Pancreas (tissue), 10 donors: ENCODE data around the gene RABGGTA. TPM values are rescaled to one million over a fixed set of nuclear protein-coding genes. Genes with fewer than 3 reads are reported as not detected.

Source experiments
- ATAC-seq, 4 donors: fragments of 200-7000 bp; cut with Tn5 transposase; one replicate each; pipeline versions ENCODE4 v1.8.0 to v1.9.1; 2020; ENCODE audit warnings: mild to moderate bottlenecking in 4 of 4, moderate library complexity in 4 of 4
- DNase-seq, 6 donors: peaks; one replicate each; pipeline ENCODE4 v3.0.0-alpha.2; 2020
- FAIRE-seq: peaks from 2 replicates; lab custom pipeline; 2012; peaks lifted over from hg19 to GRCh38; lab: Jason Lieb, UNC
- H3K27ac ChIP-seq, 4 donors: fragments of 200-600 bp; sonication (generic); 1 replicate in 3 of 4; 2 replicates in 1 of 4; pipeline versions ENCODE4 v1.5.0 to v1.8.0; 2020
- H3K27me3 ChIP-seq, 4 donors: fragments of 200-600 bp; one replicate each; pipeline ENCODE4 v1.8.0; 2021
- H3K36me3 ChIP-seq, 3 donors: fragments of 200-600 bp; sonication (generic) in 1 of 3; one replicate each; pipeline versions ENCODE4 v1.5.0 to v1.8.0; 2020 to 2021
- H3K4me1 ChIP-seq, 3 donors: fragments of 200-600 bp; one replicate each; pipeline ENCODE4 v1.8.0; 2021
- H3K4me3 ChIP-seq, 4 donors: fragments of 200-600 bp; sonication (generic) in 2 of 4; one replicate each; pipeline versions ENCODE4 v1.5.0 to v1.8.0; 2020 to 2021
- H3K9me3 ChIP-seq, 4 donors: fragments of 200-600 bp; one replicate each; pipeline ENCODE4 v1.8.0; 2021
- CTCF ChIP-seq, 4 donors: fragments of 200-600 bp; sonication (generic) in 3 of 4; IDR thresholded peaks; one replicate each; pipeline versions ENCODE4 v1.5.0 to v1.8.0; 2021; ENCODE audit warnings: antibody characterized with exemption in 4 of 4
- WGBS, 2 donors: extraction: QIAGEN DNeasy Blood & Tissue Kit; methylation state at CpG; one replicate each; pipeline ENCODE4 v1.1.7; 2013; 5-methylcytosine and 5-hydroxymethylcytosine counted together
- intact Hi-C, 3 donors: fragments of 100-400 bp; cut with DNase I; formaldehyde crosslinking; loops; one replicate each; pipeline versions ENCODE4 v1.11.1 to v1.14.2; 2022
- polyA plus RNA-seq, 2 donors: library from polyadenylated mRNA; stranded (reverse); fragments of 200-250 nt; gene quantifications; one replicate each; pipeline ENCODE4 v1.2.3, GENCODE V29; 2013
- total RNA-seq, 6 donors: library from RNA; stranded (reverse); fragmentation: NEBNext Ultra II Directional in 4 of 6; extraction: Animal tissue kit (Norgen Biotek cat#: 25700) in 4 of 6; gene quantifications; one replicate each; pipeline versions ENCODE4 v1.2.1 to v1.2.4, GENCODE V29; 2021 to 2023
- donor health status: healthy with polysubstance abuse.
- donor health status: DM: no; HTN: no; CAD: no; lungs with moderate emphysema.
- donor health status: DM: no; HTN: no; CAD: no.
- donor health status: control.
- donor health status: control.
- donor health status: Bipolar disorder and iron deficiency.
- donor health status: DM: yes; HTN: yes; CAD: no.
- donor health status: DM: no; HTN: no; CAD: no.
- donor health status: DM: no; HTN: no; CAD: no.
- donor health status: DM: yes; HTN: yes; CAD: no.

The RABGGTA gene
- 10 to 100 TPM; 15.4 to 21.0 (median 18.2) TPM for total RNA-seq
- polyA plus RNA-seq = 10 to 100 TPM; 49.1 to 51.5 TPM

GRCh38 chr14:24271134-24271833 is at the start of gene RABGGTA:
Gene RABGGTA (minus strand): TSS chr14:24271597. CDS start chr14:24271115, 482 bp downstream.
- DNase-seq (peak; percentile 89 to 96 (median 92)), FAIRE-seq (no peak), ATAC-seq (peak; percentile 90 to 96 (median 91))
- intact Hi-C loops = no loop called here
- H3K4me1 ChIP-seq = peaks cover 11 to 25% (median 18%) of the 10 kb centered on the region in 3 donors
- H3K4me3 ChIP-seq = peak within 1 kb of the TSS; percentile 48 to 99 (median 90)
- TF ChIP-seq CTCF (IDR thresholded peaks at IDR 0.05) = peak; percentile 49 to 73 (median 60)
- peak within 1 kb of the TSS; percentile 90 to 98 (median 96) for H3K27ac ChIP-seq
- H3K9me3 ChIP-seq = no peaks in the 10 kb centered on the region
- H3K36me3 ChIP-seq = peaks cover 0 to 16% (median 0%) of the 10 kb centered on the region in 3 donors
- 0 to 1% methylated on average over 42 to 61 of the region's 61 CpGs for WGBS, 2 donors
- H3K27me3 ChIP-seq = no peaks in the 10 kb centered on the region

- DNase-seq (no peak), FAIRE-seq (no peak), ATAC-seq (no peak)
- Histone ChIP-seq H3K27me3 (no peaks in the 10 kb centered on the region), H3K36me3 (no peaks in the 10 kb centered on the region), H3K9me3 (no peaks in the 10 kb centered on the region), H3K4me3 (no peak overlapping the region), H3K27ac (no peak overlapping the region), H3K4me1 (no peaks in the 10 kb centered on the region)
- 78 to 92% methylated on average over 3 of the region's 3 CpGs for WGBS, 2 donors
- intact Hi-C loops = no loop called here
- TF ChIP-seq CTCF (IDR thresholded peaks at IDR 0.05) = no peak
Observed at GRCh38 chr14:24317141-24317928, 45.9 kb upstream of the RABGGTA start.

GRCh38 chr14:24316597-24316950 is 45.2 kb upstream of the RABGGTA start:
- Histone ChIP-seq H3K36me3 (no peaks in the 10 kb centered on the region), H3K4me1 (peaks cover 0 to 4% (median 0%) of the 10 kb centered on the region in 3 donors), H3K4me3 (no peak overlapping the region), H3K27ac (no peak overlapping the region), H3K9me3 (no peaks in the 10 kb centered on the region), H3K27me3 (no peaks in the 10 kb centered on the region)
- ATAC-seq = no peak
- WGBS, 2 donors = 62 to 65% methylated on average over 16 to 18 of the region's 18 CpGs
- FAIRE-seq = no peak
- TF ChIP-seq CTCF (IDR thresholded peaks at IDR 0.05) = no peak
- intact Hi-C loops = no loop called here
- no peak for DNase-seq

GRCh38 chr14:24315807-24316596 is 44.6 kb upstream of the RABGGTA start:
- ATAC-seq (peak; percentile 11 to 58 (median 44)), FAIRE-seq (no peak), DNase-seq (peak in 1 of 6 donors; percentile 70)
- 35 to 36% methylated on average over 66 to 70 of the region's 70 CpGs for WGBS, 2 donors
- no peak for TF ChIP-seq CTCF (IDR thresholded peaks at IDR 0.05)
- Histone ChIP-seq H3K27me3 (no peaks in the 10 kb centered on the region), H3K9me3 (no peaks in the 10 kb centered on the region), H3K27ac (no peak overlapping the region), H3K4me1 (peaks cover 0 to 4% (median 0%) of the 10 kb centered on the region in 3 donors), H3K4me3 (no peak overlapping the region), H3K36me3 (no peaks in the 10 kb centered on the region)
- intact Hi-C loops = no loop called here
